NAMALWA (cell line): ENCODE results near the gene CABLES1.

Source experiments
- DNase-seq: peaks from one replicate; pipeline ENCODE4 v3.0.0-alpha.2; 2015; ENCODE audit warnings: low spot score

CABLES1 gene

GRCh38 chr18:23217781-23218180 is 82.5 kb downstream of the CABLES1 start:
- DNase-seq, result no peak

- DNase-seq, result no peak
Measured at GRCh38 chr18:23220355-23220754, 85.1 kb downstream of the CABLES1 start.

GRCh38 chr18:23223641-23224040 is 88.4 kb downstream of the CABLES1 start:
- DNase-seq, result no peak

GRCh38 chr18:23225503-23225902 is 90.2 kb downstream of the CABLES1 start:
- DNase-seq, result no peak

- no peak for DNase-seq
Measured at GRCh38 chr18:23226391-23226790, 91.1 kb downstream of the CABLES1 start.

GRCh38 chr18:23226930-23227725 is 91.8 kb downstream of the CABLES1 start:
- no peak for DNase-seq

- DNase-seq, result no peak
Measured at GRCh38 chr18:23227726-23228070, 92.4 kb downstream of the CABLES1 start.

- peak; percentile 92 for DNase-seq
Measured at GRCh38 chr18:23228102-23229061, 93.1 kb downstream of the CABLES1 start.

- peak; percentile 27 for DNase-seq
Measured at GRCh38 chr18:23229472-23229871, 94.2 kb downstream of the CABLES1 start.

- DNase-seq, result no peak
Measured at GRCh38 chr18:23230686-23231085, 95.4 kb downstream of the CABLES1 start.

- peak; percentile 98 for DNase-seq
Measured at GRCh38 chr18:23231340-23232021, 96.2 kb downstream of the CABLES1 start.

- peak; percentile 31 for DNase-seq
Measured at GRCh38 chr18:23232331-23232730, 97.0 kb downstream of the CABLES1 start.

- no peak for DNase-seq
Measured at GRCh38 chr18:23234619-23235018, 99.3 kb downstream of the CABLES1 start.

GRCh38 chr18:23235336-23235735 is 100.1 kb downstream of the CABLES1 start:
- no peak for DNase-seq

GRCh38 chr18:23235860-23236259 is 100.6 kb downstream of the CABLES1 start:
- no peak for DNase-seq

GRCh38 chr18:23236876-23237468 is 101.7 kb downstream of the CABLES1 start:
- DNase-seq, result no peak

GRCh38 chr18:23237524-23238151 is 102.4 kb downstream of the CABLES1 start:
- DNase-seq, result peak; percentile 86

GRCh38 chr18:23238152-23238531 is 102.9 kb downstream of the CABLES1 start:
- DNase-seq, result no peak

GRCh38 chr18:23238651-23239349 is 103.5 kb downstream of the CABLES1 start:
- no peak for DNase-seq

GRCh38 chr18:23239350-23239692 is 104.0 kb downstream of the CABLES1 start:
- DNase-seq, result peak; percentile 49
